GM19463 (cell line): ENCODE data around the gene INPP5A.

Experiments used
- ATAC-seq: cut with Tn5 transposase; IDR thresholded peaks from one replicate; pipeline ENCODE4 v1.9.1; 2021; ENCODE audit warnings: mild to moderate bottlenecking, moderate library complexity; ENCODE audit not compliant: unreplicated experiment

The INPP5A gene

DNA sequence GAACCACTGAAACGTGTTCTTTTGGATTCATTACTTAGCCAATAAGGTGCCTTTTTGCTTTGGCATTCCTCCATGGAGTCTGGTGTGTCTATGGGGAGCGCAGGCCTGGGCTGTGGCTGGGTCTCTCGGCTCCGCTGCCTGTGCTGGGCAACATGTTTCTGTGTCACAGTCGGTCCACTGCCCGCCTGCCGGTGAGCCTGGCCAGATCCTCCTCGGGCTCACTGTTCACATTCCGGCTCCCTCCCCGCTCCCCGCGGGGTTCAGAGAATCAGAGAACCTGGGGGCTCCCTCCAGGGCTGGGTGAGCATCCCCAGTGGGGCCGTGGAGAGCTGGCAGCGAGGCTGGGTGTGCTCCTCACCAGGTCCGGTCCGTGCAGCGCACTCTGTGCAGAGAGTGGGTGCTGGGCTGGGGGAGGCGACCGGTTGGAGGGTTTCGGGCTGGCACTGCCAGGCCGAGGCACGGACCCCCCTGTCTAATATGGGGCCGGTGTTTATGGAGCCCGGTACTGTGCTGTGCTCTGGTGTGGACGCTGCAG lies 70.4 kb downstream of the INPP5A start:
- ATAC-seq: no peak

- ATAC-seq: no peak
Measured at GRCh38 chr10:132608511-132609195, 71.1 kb downstream of the INPP5A start.

DNA sequence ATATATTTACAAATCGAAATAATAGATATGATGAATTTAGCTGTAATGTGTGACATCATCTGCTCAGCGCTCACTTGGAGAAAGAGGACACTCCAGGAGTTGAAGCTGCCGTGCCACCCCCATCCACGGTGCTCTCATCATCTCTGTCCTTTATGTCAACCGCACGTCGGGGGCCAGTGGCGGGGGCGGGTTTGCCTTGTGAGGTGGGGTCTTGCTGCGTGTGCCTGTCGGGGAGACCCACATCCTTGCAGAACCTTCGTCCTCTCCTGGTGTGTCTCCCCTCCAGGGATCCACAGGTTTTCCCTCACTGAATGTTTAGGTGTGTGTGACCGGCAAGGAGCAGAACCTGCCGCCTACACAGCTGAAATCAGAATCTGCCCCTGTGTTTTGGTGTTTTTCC lies 71.6 kb downstream of the INPP5A start:
- no peak for ATAC-seq

DNA sequence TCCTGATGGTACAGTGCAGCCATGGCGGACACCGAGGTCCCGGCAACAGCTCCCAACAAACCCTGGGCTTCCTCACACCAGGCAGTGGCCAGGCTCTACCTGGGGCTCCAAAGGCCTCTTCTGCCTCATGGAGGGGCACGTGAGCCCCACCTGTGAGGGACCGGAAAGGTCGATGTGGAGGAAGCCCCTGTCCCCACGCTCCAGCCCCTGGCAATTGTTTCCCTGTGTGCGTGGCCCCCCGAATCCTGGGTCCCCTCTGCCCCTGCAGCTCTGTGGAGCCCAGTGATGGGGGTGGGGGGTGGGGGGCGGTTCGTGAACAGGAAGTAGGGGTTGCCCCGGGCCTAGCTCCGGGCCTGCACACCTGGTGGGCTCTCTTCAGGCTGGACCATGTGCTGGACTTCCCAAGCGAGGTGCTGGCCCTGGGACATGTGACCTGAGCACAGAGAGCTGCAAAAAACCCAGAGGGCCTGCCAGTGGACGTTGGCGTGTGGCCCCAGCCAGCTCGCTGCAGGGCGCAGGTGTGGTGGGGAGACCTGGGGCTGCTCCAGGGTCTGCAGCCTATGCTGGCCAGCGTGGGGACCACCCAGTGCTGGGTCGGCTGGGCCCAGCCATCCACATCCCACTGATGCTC lies 72.6 kb downstream of the INPP5A start:
- no peak for ATAC-seq

DNA sequence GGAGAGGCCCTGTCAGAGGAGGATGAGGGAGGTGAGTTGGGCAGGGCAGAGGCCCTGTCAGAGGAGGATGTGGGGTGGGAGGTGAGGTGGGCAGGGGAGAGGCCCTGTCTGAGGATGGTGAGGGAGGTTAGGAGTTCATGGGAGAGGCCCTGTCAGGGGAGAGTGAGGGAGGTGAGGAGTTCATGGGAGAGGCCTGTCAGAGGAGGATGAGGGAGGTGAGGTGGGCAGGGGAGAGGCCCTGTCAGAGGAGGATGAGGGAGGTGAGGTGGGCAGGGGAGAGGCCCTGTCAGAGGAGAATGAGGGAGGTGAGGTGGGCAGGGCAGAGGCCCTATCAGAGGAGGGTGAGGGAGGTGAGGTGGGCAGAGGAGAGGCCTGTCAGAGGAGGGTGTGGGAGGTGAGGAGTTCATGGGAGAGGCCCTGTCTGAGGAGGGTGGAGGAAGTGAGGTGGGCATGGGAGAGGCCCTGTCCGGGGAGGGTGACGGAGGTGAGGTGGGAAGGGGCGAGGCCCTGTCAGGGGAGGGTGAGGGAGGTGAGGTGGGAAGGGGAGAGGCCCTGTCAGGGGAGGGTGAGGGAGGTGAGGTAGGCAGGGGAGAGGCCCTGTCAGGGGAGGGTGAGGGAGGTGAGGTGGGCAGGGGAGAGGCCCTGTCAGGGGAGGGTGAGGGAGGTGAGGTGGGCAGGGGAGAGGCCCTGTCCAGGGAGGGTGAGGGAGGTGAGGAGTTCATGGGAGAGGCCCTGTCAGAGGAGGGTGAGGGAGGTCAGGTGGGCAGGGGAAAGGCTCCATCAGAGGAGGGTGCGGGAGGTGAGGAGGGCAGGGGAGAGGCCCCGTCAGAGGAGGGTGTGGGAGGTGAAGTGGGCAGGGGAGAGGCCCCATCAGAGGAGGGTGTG lies 73.7 kb downstream of the INPP5A start:
- no peak for ATAC-seq

GRCh38 chr10:132611986-132612385 lies 74.4 kb downstream of the INPP5A start:
- ATAC-seq: no peak

GRCh38 chr10:132612571-132613504 lies 75.3 kb downstream of the INPP5A start:
- ATAC-seq: no peak

- no peak for ATAC-seq
Measured at GRCh38 chr10:132613566-132614348, 76.2 kb downstream of the INPP5A start.

- ATAC-seq: no peak
Measured at GRCh38 chr10:132614431-132615340, 77.1 kb downstream of the INPP5A start.

DNA sequence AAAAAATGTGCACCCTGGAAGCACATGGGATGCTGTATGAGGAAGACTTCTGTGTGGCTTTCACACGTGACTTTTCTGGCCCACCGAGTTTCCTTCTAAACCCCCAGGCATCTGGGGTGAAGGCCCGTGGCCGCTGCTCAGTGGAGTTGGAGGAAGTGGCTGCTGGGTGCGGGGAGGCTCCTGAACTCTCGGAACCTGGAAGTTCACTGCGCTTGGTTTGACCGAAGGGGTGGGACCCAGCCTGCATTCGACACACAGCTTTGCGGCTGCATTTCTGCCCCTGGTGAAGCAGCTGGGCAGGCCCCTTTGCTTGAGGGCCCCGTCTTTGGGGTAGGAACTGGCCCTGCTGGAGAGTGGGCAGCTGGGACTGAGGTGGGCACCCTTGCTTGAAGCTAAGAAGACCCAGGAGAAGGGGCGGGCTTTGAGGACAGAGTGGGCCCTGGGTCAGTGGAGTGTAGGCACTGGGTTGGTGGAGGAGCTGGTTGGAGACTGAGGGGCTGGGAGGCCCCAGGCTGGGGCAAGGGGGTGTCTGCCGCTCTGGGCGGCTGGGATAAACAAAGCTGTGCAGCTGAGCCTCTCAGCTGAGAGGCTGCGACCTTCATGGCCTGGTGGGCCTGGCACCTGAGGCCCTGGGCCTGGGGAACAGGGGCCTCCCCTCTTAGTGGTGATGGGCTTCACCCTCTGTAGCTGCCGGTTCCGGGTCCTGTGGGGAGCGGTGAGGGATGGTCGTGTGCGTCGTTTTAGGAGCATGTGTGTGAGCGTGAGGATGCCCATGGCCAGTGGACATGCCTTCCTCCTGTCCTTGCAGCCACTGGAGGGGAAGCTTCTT lies 78.0 kb downstream of the INPP5A start:
- ATAC-seq: no peak

DNA sequence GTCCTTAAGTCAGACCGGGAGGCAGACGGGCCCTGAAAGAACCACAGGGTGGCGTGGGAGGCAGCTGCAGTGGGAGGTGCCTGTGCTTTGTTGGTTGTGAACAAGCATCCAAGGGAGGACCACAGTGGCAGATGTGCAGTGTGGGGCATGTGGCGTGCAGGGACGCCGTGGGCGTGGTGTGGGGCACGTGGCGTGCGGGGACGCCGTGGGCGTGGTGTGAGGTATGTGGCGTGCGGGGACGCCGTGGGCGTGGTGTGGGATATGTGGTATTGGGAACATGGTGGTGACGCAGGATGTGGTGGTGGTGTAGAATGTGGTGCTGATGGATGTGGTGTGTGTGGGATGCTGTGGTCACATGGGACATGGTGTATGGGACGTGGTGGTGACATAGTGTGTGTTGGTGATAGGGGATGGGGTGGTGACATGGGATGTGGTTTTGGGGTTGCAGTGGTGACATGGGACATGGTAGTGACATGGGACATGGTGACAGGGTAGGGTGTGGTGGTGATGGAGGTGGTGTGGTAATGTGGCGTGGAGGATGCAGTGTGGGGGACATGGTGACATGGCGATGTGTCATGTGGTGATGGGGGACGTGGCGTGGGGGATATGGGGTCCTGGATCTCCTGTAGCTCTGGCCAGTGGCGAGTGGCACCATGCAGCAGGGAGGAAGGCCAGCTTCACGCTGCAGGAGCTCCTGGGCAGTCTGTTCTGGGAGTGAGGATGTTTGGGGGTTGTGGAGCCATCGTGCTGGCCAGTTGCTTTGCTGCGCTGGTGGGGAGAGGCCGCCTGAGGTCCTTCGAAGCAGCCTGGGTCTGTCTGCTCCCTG lies 78.8 kb downstream of the INPP5A start:
- no peak for ATAC-seq

- no peak for ATAC-seq
Measured at GRCh38 chr10:132616996-132617736, 79.6 kb downstream of the INPP5A start.

DNA sequence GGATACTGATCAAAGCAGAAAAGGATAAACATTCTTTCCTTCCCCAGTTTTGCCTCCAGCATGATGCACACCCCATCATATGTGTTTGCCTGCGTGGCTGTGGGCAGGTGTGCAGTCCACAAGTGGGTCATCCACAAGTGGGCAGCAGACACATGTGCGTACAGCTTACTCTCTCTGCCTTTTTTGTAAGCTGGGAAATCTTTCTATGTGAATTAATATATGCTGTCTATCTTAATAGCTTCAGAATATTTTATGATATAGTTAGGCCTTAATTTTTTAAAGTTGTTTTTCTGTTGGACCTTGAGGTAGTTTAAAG lies 80.1 kb downstream of the INPP5A start:
- no peak for ATAC-seq

GRCh38 chr10:132618158-132618919 lies 80.8 kb downstream of the INPP5A start:
- no peak for ATAC-seq

DNA sequence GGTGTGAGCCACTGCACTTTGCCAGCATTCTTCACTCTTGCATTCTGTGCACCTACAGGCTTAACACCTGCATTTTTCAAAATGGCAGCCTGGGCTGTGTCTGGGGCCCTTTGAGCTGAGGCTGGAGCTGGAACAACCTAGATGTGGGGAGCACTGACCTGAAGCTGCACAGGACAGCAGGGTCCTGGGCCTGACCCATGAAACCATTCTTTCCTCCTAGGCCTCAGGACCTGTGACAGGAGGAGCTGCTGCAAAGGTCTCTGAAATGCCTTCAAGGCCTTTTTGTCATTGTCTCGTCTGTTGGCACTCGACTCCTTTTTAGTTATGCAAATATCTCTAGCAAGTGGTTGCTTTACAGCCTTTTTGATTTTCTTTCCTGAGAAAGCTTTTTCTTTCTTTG lies 82.3 kb downstream of the INPP5A start:
- ATAC-seq: no peak
